Activated CD8-positive, alpha-beta memory T cell treated with anti-CD3 and anti-CD28 coated beads, Interleukin-2, amount 10 ng/mL, durations not matched to agents 7 days and 5 days (primary cell): ENCODE results near the gene CLEC4G. TPM values are rescaled to one million over a fixed set of nuclear protein-coding genes. Genes with fewer than 3 reads are reported as not detected.

Experiments
- ATAC-seq: fragments of 150-1000 bp; cut with Tn5 transposase; one replicate; pipeline ENCODE4 v1.10.0; 2021; ENCODE audit warnings: moderate library complexity
- CTCF ChIA-PET: fragments of 350-600 bp; sonication (Branson Sonifier 250); formaldehyde crosslinking; loops from one replicate; lab custom pipeline; 2021; ENCODE audit warnings: antibody characterized with exemption; lab: Charles Lee
- DNase-seq: peaks from one replicate; pipeline ENCODE4 v3.0.0-alpha.2; 2020
- H3K27ac Mint-ChIP-seq: one replicate; pipeline ENCODE4 v1.8.0; 2021; ENCODE audit warnings: mild to moderate bottlenecking, mixed read lengths
- H3K27me3 Mint-ChIP-seq: one replicate; pipeline ENCODE4 v1.8.0; 2021; ENCODE audit warnings: mixed read lengths
- H3K36me3 Mint-ChIP-seq: one replicate; pipeline ENCODE4 v1.8.0; 2021; ENCODE audit warnings: mild to moderate bottlenecking, mixed read lengths
- H3K4me1 Mint-ChIP-seq: one replicate; pipeline ENCODE4 v1.8.0; 2021; ENCODE audit warnings: mixed read lengths
- H3K4me3 Mint-ChIP-seq: one replicate; pipeline ENCODE4 v1.8.0; 2021; ENCODE audit warnings: mild to moderate bottlenecking, moderate library complexity, mixed read lengths
- H3K9me3 Mint-ChIP-seq: one replicate; pipeline ENCODE4 v1.8.0; 2022; ENCODE audit warnings: low read depth, mixed read lengths
- total RNA-seq, 2 experiments: library from RNA; stranded (reverse); gene quantifications; one replicate each; pipeline ENCODE4 v1.2.3, GENCODE V29; 2021

CLEC4G gene
- total RNA-seq, 2 experiments from 2014 or later = not detected

DNA sequence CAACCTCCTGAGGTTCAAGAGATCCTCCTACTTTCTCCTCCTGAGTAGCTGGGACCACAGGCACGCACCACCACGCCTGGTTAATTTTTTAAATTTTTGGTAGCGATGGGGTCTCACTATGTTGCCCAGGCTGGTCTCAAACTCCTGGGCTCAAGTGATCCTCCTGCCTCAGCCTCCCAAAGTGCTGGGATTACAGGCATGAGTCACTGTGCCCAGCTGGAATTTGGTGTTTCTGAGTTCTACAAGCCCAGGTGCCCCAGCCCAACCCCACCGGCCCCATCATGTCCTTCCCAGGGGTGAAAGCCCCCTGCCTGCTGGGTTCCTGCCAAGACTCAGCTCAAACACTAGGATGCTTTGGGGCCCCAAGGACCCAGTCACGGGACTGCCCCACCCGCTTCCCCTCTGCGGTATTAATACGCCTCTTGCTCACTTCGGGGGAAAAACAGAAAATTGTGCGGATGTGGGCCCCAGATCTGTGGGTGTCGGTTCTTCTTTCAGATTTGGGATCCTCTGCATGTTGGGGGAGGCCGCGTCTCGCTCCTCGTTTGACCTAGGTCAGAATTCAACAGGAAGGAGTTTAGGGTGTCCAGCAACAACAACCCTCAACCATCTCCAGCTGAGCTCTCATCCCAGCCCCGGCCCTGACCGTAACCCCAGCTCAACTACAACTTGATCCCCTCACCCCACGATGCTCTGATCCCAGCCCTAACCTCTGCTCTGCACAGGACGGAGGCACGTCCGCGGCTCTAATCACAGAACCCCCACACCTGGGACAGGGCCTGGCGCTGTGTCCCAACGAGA is 26.3 kb downstream of the CLEC4G start:
- Mint-ChIP-seq H3K27me3 (peaks cover 13% of the 10 kb centered on the region), H3K9me3 (no peaks in the 10 kb centered on the region), H3K27ac (peak overlapping the region; percentile 83), H3K36me3 (no peaks in the 10 kb centered on the region), H3K4me1 (peaks cover 19% of the 10 kb centered on the region), H3K4me3 (peak overlapping the region; percentile 49)
- DNase-seq (peak; percentile 87), ATAC-seq (peak; percentile 89)
- CTCF ChIA-PET = interaction anchor here (1.3 kb wide), 1 partner anchor 25 kb away, joined by 8 read pairs; the partner anchor contains the start of gene TRAPPC5

DNA sequence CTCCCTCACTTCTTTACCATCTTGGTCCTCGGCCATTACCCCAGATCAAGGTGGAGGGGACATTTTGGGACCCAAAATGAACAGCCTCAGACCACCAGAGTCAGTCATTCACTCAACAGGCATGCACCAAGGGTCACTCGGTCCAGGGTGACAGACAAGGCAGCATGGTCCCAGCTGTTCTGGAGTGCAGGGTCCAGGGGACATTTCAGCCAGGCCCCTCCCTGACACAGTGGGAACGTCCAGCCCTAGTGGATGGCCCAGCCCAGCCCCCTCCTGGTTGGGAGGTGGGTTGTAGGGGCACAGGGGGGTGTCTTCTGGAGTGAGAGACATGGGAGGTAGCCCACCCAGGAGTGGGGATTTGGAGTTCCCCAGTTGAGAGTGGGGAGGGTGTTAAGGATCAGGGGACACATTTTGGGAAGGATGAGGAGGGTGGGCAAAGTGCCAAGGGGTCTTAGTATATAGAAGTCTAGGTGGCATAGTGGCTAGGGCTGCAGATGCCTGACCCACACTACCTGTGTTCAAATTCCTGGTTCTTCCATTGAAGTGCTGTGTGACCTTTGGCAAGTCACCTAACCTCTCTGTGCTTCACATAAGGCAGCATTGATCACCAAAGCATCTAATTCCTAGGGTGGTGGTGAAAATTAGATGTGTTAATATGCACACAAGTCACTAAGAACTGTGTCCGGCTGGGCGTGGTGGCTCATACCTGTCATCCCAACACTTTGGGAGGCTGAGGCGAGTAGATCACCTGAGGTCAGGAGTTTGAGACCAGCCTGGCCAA is 27.4 kb downstream of the CLEC4G start:
- H3K9me3 Mint-ChIP-seq = no peaks in the 10 kb centered on the region
- peaks cover 21% of the 10 kb centered on the region for H3K4me1 Mint-ChIP-seq
- H3K27me3 Mint-ChIP-seq = peaks cover 17% of the 10 kb centered on the region
- ATAC-seq (no peak), DNase-seq (no peak)
- CTCF ChIA-PET = interaction anchor here (1.3 kb wide), 1 partner anchor 24 kb away, joined by 8 read pairs; the partner anchor contains the start of gene TRAPPC5
- no peak overlapping the region for H3K4me3 Mint-ChIP-seq
- H3K36me3 Mint-ChIP-seq = no peaks in the 10 kb centered on the region
- no peak overlapping the region for H3K27ac Mint-ChIP-seq

GRCh38 chr19:7703332-7703731 is 28.6 kb downstream of the CLEC4G start:
- no peak overlapping the region for H3K27ac Mint-ChIP-seq
- no peaks in the 10 kb centered on the region for H3K36me3 Mint-ChIP-seq
- no peak overlapping the region for H3K4me3 Mint-ChIP-seq
- H3K27me3 Mint-ChIP-seq = peaks cover 22% of the 10 kb centered on the region
- CTCF ChIA-PET = no interaction called here
- no peaks in the 10 kb centered on the region for H3K9me3 Mint-ChIP-seq
- no peak for ATAC-seq
- H3K4me1 Mint-ChIP-seq = peaks cover 26% of the 10 kb centered on the region
- DNase-seq = no peak

DNA sequence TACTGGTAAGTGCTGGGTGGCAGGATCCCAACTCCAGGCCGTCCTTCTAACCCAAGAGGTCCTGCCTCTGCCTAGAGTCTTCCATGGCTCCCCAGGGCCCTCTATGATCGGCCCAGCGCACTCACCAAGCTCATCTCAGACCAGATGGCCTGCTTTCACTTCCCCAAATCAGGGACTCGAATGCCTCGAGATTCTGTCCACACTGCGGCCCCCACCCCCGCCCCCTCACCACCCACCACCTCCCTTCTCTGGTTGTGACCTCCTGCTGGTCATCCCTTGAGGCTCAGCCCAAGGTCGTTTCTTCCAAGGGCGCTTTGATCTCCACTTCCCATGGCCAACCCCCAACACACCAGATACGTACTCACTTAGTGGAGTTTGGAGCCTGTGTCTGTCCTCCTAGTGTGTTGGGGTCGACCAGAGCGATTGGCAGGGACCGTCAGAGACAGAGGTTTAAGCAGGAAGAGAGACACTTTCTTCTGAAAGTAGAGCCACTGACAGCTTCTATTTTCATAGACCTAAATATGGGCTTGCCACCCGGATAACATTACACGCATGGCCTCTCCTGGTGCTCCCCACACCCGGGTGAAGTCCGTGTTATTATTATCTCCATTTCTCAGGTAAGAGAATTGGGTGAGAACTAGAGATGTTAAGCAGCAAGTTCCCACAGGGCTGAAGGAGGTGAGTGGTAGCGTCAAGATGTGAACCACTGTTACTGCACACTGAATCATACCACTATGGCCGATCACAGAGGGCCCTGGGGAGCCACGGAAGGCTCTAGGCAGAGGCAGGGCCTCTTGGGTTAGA is 30.1 kb downstream of the CLEC4G start, which contains the start of gene FCER2:
Gene FCER2 (minus strand): TSS at position 478 of the 804 bp plus-strand sequence. CDS start 2,371 bp downstream, outside the sequence.
- Mint-ChIP-seq H3K4me1 (peaks cover 24% of the 10 kb centered on the region), H3K36me3 (no peaks in the 10 kb centered on the region), H3K27ac (no peak within 1 kb of the TSS), H3K4me3 (no peak within 1 kb of the TSS), H3K9me3 (no peaks in the 10 kb centered on the region), H3K27me3 (peaks cover 28% of the 10 kb centered on the region)
- ATAC-seq = no peak
- DNase-seq = no peak
- CTCF ChIA-PET = interaction anchor here (0.9 kb wide), 1 partner anchor 21 kb away, joined by 3 read pairs; the partner anchor contains the start of gene TRAPPC5

DNA sequence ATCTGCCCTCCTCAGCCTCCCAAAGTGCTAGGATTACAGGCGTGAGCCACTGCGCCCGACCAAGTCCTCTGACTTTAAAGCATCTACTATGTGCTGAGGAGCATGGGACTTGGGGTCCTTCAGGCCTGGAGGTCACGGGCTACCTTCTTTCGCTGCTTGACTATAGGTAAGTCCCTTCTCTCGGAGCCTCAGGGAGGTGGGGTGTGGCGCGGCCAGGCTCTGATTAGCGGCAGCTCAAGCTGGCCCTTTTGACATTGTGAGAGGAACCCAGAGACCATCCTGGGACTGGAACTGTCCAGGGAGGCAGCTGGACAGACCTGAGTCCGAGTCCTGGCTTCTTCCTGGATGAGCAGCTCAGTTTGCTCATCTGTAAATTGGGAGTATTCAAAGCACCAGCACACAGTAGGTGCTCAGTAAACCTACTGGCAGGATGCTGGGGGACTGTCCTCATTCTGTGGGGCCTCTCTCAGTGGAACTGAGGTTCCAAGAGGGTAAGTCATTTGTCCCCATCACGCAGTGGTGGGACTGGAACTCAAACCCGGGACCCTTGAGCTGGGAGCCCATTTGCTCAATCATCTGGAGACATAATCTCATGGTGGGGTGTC is 30.8 kb downstream of the CLEC4G start:
- Mint-ChIP-seq H3K4me1 (peaks cover 17% of the 10 kb centered on the region), H3K4me3 (no peak overlapping the region), H3K27me3 (peaks cover 26% of the 10 kb centered on the region), H3K36me3 (no peaks in the 10 kb centered on the region), H3K27ac (no peak overlapping the region), H3K9me3 (no peaks in the 10 kb centered on the region)
- CTCF ChIA-PET = interaction anchor here (0.9 to 2.2 kb wide), 2 partner anchors 20 kb away, joined by 3 to 11 read pairs; partner anchors contain the start of gene TRAPPC5
- no peak for ATAC-seq
- no peak for DNase-seq

DNA sequence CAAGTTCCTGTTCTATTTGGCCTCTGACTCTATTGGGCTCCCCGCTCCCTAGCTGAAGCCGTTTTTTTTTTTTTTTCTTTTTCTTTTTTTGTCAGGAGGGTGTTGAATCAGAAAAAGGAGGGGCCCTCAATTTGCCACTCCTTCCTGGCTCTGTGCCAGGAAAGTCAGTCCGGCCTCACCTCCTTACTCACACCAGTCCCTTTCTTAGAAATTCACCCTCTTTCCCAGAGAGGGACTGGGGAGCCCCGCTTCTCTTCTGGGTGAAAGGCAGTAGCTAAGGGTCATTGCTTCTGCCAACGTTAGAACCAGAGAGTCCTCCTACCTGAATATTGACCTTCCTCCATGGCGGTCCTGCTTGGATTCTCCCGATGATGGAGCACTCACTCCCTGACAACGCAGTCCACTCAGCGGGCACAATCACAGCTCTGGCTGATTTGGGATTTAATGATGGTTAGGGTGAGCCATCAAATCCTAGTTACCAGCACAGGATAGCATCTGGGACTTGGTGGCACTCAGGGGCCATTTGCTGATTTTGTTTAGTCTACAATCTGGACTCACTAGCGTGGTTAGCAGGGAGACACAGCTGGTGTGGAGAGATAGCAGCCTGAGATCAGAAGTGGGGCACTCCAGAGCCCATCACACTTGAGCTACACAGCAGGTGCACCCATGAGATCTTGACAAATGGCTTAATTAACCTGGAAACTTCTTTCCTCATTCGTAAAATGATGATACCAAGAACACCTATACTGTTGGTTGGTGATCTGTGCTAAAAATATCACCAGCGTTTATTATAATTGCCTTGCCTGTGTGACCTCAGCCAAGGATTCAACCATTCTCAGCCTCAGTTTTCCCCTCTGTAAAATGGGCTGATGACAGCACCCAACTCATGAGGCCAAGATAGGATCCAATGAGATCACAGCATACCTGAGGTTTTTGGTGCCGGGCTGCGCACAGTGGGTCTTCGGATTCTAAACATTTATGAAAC is 32.2 kb downstream of the CLEC4G start:
- H3K4me1 Mint-ChIP-seq = peaks cover 7% of the 10 kb centered on the region
- ATAC-seq = no peak
- no peak for DNase-seq
- peaks cover 26% of the 10 kb centered on the region for H3K27me3 Mint-ChIP-seq
- CTCF ChIA-PET = interaction anchor here (1.3 to 2.2 kb wide), 2 partner anchors 19 to 131 kb away, joined by 4 to 11 read pairs; partner anchors contain the start of gene TRAPPC5
- no peaks in the 10 kb centered on the region for H3K9me3 Mint-ChIP-seq
- no peak overlapping the region for H3K27ac Mint-ChIP-seq
- no peaks in the 10 kb centered on the region for H3K36me3 Mint-ChIP-seq
- no peak overlapping the region for H3K4me3 Mint-ChIP-seq

- Mint-ChIP-seq H3K36me3 (no peaks in the 10 kb centered on the region), H3K27ac (no peak overlapping the region), H3K27me3 (peaks cover 26% of the 10 kb centered on the region), H3K4me3 (no peak overlapping the region), H3K4me1 (peaks cover 7% of the 10 kb centered on the region), H3K9me3 (no peaks in the 10 kb centered on the region)
- CTCF ChIA-PET = interaction anchor here (1.3 to 2.2 kb wide), 2 partner anchors 18 to 131 kb away, joined by 4 to 11 read pairs; partner anchors contain the start of gene TRAPPC5
- no peak for DNase-seq
- no peak for ATAC-seq
Measured at GRCh38 chr19:7699003-7699402, 32.9 kb downstream of the CLEC4G start.

GRCh38 chr19:7698583-7698982 is 33.3 kb downstream of the CLEC4G start:
- no peak overlapping the region for H3K27ac Mint-ChIP-seq
- no peak for DNase-seq
- H3K36me3 Mint-ChIP-seq = no peaks in the 10 kb centered on the region
- H3K4me1 Mint-ChIP-seq = peaks cover 7% of the 10 kb centered on the region
- H3K9me3 Mint-ChIP-seq = no peaks in the 10 kb centered on the region
- no peak for ATAC-seq
- CTCF ChIA-PET = interaction anchor here (0.7 to 2.2 kb wide), 4 partner anchors 15 to 130 kb away, joined by 3 to 11 read pairs (median 5); partner anchors contain the start of gene TRAPPC5
- no peak overlapping the region for H3K4me3 Mint-ChIP-seq
- H3K27me3 Mint-ChIP-seq = peaks cover 26% of the 10 kb centered on the region

- H3K4me1 Mint-ChIP-seq = peaks cover 7% of the 10 kb centered on the region
- DNase-seq (no peak), ATAC-seq (no peak)
- H3K27ac Mint-ChIP-seq = no peak overlapping the region
- H3K36me3 Mint-ChIP-seq = no peaks in the 10 kb centered on the region
- CTCF ChIA-PET = interaction anchor here (0.7 to 1.2 kb wide), 3 partner anchors 16 to 129 kb away, joined by 3 to 6 read pairs (median 3); partner anchors contain the start of gene TRAPPC5
- H3K9me3 Mint-ChIP-seq = no peaks in the 10 kb centered on the region
- H3K27me3 Mint-ChIP-seq = peaks cover 26% of the 10 kb centered on the region
- H3K4me3 Mint-ChIP-seq = no peak overlapping the region
Measured at GRCh38 chr19:7697721-7698287, 34.1 kb downstream of the CLEC4G start.

DNA sequence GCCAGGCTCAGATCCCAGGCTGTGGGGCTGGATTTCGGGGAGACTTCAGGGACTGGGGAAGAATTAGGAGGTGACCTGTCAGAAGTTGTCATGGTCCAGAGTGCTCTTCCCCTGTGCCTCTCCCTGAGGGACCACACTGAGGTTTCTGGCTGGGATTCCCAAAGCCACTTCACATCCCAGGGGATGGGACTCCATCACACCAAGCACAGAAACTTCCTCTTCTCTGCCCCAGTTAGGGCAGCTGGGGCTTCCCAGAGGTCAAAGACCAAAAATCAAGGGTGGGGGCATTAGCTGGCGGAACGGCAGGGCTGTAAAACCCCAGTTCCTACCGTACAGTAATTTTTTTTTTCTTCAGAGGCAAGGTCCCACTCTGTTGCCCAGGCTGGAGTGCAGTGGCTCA is 37.4 kb downstream of the CLEC4G start:
- CTCF ChIA-PET = no interaction called here
- Mint-ChIP-seq H3K4me1 (peaks cover 4% of the 10 kb centered on the region), H3K36me3 (no peaks in the 10 kb centered on the region), H3K4me3 (no peak overlapping the region), H3K27ac (no peak overlapping the region), H3K9me3 (no peaks in the 10 kb centered on the region), H3K27me3 (peaks cover 19% of the 10 kb centered on the region)
- DNase-seq (no peak), ATAC-seq (no peak)

DNA sequence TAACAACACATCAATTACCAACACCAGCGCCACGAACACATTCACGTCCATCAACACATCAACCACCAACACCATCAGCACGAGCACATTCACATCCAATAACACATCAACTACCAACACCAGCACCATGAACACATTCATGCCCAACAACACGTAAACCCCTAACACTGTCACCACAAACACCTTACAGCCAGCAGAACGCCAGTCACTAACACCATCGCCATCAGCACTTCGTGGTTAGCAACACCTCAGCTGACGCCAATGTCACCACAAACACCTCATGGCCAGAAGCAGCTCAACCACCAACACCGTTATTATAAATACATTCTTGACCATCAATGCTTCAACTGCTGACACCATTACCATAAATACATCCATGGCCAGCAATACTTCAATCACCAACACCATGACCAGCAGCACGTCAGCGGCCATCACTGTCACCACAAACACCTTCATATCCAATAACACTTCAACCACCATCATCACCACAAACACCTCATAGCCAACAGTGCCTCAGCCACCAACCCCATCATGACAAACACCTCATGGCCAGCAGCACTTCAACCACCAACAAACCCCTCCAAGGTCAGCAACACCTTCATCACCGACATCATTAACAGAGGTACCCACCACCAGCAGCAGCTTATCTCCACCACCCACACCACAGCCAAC is 39.4 kb downstream of the CLEC4G start:
- Mint-ChIP-seq H3K36me3 (no peaks in the 10 kb centered on the region), H3K27me3 (peaks cover 3% of the 10 kb centered on the region), H3K27ac (no peak overlapping the region), H3K4me3 (no peak overlapping the region), H3K9me3 (no peaks in the 10 kb centered on the region), H3K4me1 (no peaks in the 10 kb centered on the region)
- no peak for DNase-seq
- no peak for ATAC-seq
- CTCF ChIA-PET = no interaction called here
